Measurements from ENCODE around the gene SF3B2. TPM values are rescaled to one million over a fixed set of nuclear protein-coding genes. Genes with fewer than 3 reads are reported as not detected.

Gene SF3B2, protein sequence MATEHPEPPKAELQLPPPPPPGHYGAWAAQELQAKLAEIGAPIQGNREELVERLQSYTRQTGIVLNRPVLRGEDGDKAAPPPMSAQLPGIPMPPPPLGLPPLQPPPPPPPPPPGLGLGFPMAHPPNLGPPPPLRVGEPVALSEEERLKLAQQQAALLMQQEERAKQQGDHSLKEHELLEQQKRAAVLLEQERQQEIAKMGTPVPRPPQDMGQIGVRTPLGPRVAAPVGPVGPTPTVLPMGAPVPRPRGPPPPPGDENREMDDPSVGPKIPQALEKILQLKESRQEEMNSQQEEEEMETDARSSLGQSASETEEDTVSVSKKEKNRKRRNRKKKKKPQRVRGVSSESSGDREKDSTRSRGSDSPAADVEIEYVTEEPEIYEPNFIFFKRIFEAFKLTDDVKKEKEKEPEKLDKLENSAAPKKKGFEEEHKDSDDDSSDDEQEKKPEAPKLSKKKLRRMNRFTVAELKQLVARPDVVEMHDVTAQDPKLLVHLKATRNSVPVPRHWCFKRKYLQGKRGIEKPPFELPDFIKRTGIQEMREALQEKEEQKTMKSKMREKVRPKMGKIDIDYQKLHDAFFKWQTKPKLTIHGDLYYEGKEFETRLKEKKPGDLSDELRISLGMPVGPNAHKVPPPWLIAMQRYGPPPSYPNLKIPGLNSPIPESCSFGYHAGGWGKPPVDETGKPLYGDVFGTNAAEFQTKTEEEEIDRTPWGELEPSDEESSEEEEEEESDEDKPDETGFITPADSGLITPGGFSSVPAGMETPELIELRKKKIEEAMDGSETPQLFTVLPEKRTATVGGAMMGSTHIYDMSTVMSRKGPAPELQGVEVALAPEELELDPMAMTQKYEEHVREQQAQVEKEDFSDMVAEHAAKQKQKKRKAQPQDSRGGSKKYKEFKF
- 75.5 TPM for total RNA-seq
- long read RNA-seq, transcript SF3B2-201 (22 exons, 2,903 nt), result major isoform, 146 of 214 reads
- long read RNA-seq, partial matches to known transcripts, result 26 of 214 reads
- long read RNA-seq, other reads (novel, unspliced or antisense), result 42 of 214 reads

GRCh38 chr11:66051766-66052663 is at the start of gene SF3B2:
Gene SF3B2 (plus strand): TSS chr11:66052364. CDS start chr11:66052385, 21 bp downstream.
- DNase-seq, result peak; percentile 98
- Histone ChIP-seq H3K36me3 (peaks cover 38% of the 10 kb centered on the region), H3K27ac (replicated peaks) (peak within 1 kb of the TSS; percentile 91), H3K27me3 (ENCODE audit: low read depth) (peaks cover 24% of the 10 kb centered on the region), H3K4me3 (peak within 1 kb of the TSS; percentile 100), H3K4me1 (peaks cover 55% of the 10 kb centered on the region), H3K9me3 (replicated peaks) (no peaks in the 10 kb centered on the region)
- intact Hi-C loops (cut with micrococcal nuclease), result no loop called here
- TF ChIP-seq CTCF (IDR thresholded peaks at IDR 0.05; ENCODE audit: borderline replicate concordance), result no peak

GRCh38 chr11:66002648-66003225 is 49.4 kb upstream of the SF3B2 start:
- peaks cover 52% of the 10 kb centered on the region for H3K36me3 ChIP-seq
- H3K9me3 ChIP-seq (replicated peaks), result no peaks in the 10 kb centered on the region
- TF ChIP-seq CTCF (IDR thresholded peaks at IDR 0.05; ENCODE audit: borderline replicate concordance), result peak; percentile 17
- peaks cover 43% of the 10 kb centered on the region for H3K4me1 ChIP-seq
- peak overlapping the region; percentile 97 for H3K4me3 ChIP-seq
- DNase-seq, result peak; percentile 50
- intact Hi-C loops (cut with micrococcal nuclease), result no loop called here
- no peaks in the 10 kb centered on the region for H3K27me3 ChIP-seq (ENCODE audit: low read depth)
- peak overlapping the region; percentile 96 for H3K27ac ChIP-seq (replicated peaks)

DNA sequence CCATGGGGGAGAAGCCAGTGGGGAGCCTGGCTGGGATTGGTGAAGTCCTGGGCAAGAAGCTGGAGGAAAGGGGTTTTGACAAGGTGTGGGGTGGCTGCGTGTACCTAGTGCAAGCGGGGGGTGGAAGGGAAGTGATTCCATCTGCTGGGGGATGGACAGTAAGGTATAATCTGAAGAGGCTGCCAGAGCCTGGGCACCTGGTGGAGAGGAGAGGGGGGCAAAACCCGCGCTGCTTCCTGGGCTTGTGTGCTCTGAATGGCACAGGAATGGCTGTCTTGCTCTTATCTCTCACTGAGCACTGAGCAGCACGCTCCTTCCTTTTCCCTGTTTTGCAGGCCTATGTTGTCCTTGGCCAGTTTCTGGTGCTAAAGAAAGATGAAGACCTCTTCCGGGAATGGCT is 48.9 kb upstream of the SF3B2 start:
- Histone ChIP-seq H3K27ac (replicated peaks) (peak overlapping the region; percentile 96), H3K36me3 (peaks cover 47% of the 10 kb centered on the region), H3K27me3 (ENCODE audit: low read depth) (no peaks in the 10 kb centered on the region), H3K4me1 (peaks cover 43% of the 10 kb centered on the region), H3K4me3 (peak overlapping the region; percentile 97), H3K9me3 (replicated peaks) (no peaks in the 10 kb centered on the region)
- no peak for DNase-seq
- no peak for TF ChIP-seq CTCF (IDR thresholded peaks at IDR 0.05; ENCODE audit: borderline replicate concordance)
- intact Hi-C loops (cut with micrococcal nuclease), result no loop called here

DNA sequence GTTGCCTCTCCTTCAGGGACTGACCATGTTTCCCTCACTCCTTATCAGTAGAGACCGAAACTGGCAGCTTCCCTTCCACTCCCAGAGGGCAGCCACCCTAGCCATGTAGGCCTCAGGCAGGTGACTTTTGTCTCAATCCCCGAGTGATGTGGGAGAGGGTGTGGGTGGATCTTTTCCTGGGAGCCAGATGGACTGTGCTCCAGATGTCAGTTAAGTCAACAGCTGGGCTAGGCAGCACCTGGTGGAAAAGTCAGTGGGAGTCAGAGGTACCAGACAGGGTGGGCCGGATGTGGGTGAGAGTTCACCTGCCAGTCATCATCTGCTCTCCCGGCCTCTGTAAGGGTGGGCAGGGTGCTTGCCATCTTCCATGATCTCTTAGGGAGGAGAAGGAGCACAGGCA is 48.0 kb upstream of the SF3B2 start:
- Histone ChIP-seq H3K4me3 (no peak overlapping the region), H3K4me1 (peaks cover 43% of the 10 kb centered on the region), H3K27ac (replicated peaks) (peak overlapping the region; percentile 1), H3K27me3 (ENCODE audit: low read depth) (no peaks in the 10 kb centered on the region), H3K9me3 (replicated peaks) (no peaks in the 10 kb centered on the region), H3K36me3 (peaks cover 38% of the 10 kb centered on the region)
- intact Hi-C loops (cut with micrococcal nuclease), result no loop called here
- TF ChIP-seq CTCF (IDR thresholded peaks at IDR 0.05; ENCODE audit: borderline replicate concordance), result no peak
- DNase-seq, result no peak
